ENCODE results near the gene CYTH4.

Gene CYTH4

GRCh38 chr22:37358386-37358785 lies 76.1 kb downstream of the CYTH4 start:
- DNase-seq (ENCODE audit: extremely low read depth, low read depth), result no peak
- H3K4me3 ChIP-seq (replicated peaks; ENCODE audit: low read depth, low read length), result no peak overlapping the region
- no peak for TF ChIP-seq CTCF (IDR thresholded peaks at IDR 0.05; ENCODE audit: low read depth, low read length, missing control alignments)

DNA sequence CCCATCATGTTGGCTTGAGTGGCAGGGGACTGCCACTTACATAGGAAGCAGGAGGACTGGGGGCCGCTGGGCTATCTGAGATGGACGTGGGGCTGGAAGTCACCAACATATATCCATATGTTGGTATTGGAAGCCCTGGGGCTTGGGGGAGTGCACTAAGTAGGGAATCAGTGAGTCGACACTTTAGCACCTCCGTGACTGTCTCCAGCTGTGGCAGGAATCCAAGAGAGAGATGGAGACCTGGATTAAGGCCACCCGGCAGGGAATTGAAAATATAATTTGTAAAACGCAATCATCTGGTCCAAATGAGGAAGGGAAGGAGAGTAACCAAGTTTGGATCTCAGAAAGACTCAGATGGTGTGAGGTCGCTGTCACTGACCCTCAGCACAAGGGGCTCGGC lies 76.6 kb downstream of the CYTH4 start:
- DNase-seq (ENCODE audit: extremely low read depth, low read depth), result no peak
- no peak for TF ChIP-seq CTCF (IDR thresholded peaks at IDR 0.05; ENCODE audit: low read depth, low read length, missing control alignments)

GRCh38 chr22:37362621-37363020 lies 80.3 kb downstream of the CYTH4 start:
- no peak overlapping the region for H3K4me3 ChIP-seq (replicated peaks; ENCODE audit: low read depth, low read length)
- TF ChIP-seq CTCF (IDR thresholded peaks at IDR 0.05; ENCODE audit: low read depth, low read length, missing control alignments), result no peak
- DNase-seq (ENCODE audit: extremely low read depth, low read depth), result peak; percentile 38

More for the DNA sequence above, 76.6 kb downstream of the CYTH4 start:
- no peak overlapping the region for H3K4me3 ChIP-seq (replicated peaks; ENCODE audit: low read depth, low read length)

DNA sequence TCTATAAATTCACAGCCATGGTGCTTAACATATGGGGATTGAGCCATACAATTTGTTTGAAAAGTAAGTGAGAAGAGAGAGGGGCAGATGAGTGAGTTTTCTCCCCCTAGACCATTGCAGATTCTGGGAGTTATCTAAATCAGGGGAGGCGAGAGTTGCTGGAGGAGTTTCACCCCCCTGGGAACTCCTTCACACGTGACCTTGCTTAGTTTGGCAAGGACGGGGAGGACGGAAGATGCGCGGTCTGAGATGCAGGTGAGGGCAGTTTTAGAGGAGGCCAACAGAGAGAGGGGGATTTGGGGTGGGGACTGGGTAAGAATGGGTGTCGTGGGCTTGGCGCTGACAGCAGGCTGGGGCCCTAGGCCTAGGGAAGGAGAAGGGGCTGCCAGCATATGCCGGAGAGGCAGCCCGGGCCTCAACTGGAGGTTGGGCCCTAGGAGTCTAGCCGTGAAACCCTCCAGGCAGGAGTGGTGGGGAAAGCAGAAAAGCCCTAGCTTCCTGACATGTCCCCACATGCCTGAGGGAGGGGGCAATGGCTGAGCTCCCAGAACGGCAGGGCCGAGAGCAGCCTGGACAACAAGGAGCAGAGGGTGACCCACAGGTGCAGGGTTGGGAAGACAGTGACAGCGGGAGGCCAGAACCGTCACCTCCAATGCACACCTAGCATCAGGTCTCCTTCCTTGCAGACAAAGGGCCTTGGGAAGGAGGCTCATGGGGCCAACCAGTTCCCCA lies 81.1 kb downstream of the CYTH4 start:
- no peak for TF ChIP-seq CTCF (IDR thresholded peaks at IDR 0.05; ENCODE audit: low read depth, low read length, missing control alignments)

More for the DNA sequence above, 81.1 kb downstream of the CYTH4 start:
- no peak overlapping the region for H3K4me3 ChIP-seq (replicated peaks; ENCODE audit: low read depth, low read length)
- no peak for DNase-seq (ENCODE audit: extremely low read depth, low read depth)

All from HFF-Myc (cell line).